NOMO-1 treated with dmso at 0.1 percent for 144 hours (cell line): ENCODE measurements around the gene ANGPTL2.

Experiments used
- DNase-seq: peaks from one replicate; lab custom pipeline; 2025; ENCODE audit not compliant: unreplicated experiment; lab: John Stamatoyannopoulos, UW

ANGPTL2 gene

GRCh38 chr9:127136880-127137639, 14.6 kb upstream of the ANGPTL2 start:
- no peak for DNase-seq

GRCh38 chr9:127136081-127136879, 13.8 kb upstream of the ANGPTL2 start:
- no peak for DNase-seq

- no peak for DNase-seq
These were observed 12.8 kb upstream of the ANGPTL2 start for GRCh38 chr9:127135056-127135745.

DNA sequence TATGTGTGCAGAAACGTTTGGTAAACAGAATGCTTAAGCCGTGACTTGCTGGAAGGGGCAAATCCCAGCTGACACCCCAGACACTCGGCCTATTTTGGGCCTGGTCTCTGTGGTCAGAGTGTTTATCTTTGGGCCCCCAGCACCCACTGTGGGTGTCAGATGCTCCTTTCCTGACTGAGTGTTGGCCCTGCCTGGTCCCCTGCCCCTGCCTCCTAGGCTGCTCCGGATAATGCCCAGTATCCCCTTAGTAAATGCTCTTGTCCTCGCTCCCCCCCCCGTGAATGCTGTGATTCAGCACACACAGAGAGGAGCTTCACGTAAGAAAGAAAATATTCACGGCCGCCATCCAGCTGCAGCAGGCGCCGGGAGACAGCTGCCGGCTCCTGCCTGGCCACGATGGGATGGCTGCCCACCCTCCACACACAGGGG, 11.3 kb upstream of the ANGPTL2 start:
- no peak for DNase-seq

DNA sequence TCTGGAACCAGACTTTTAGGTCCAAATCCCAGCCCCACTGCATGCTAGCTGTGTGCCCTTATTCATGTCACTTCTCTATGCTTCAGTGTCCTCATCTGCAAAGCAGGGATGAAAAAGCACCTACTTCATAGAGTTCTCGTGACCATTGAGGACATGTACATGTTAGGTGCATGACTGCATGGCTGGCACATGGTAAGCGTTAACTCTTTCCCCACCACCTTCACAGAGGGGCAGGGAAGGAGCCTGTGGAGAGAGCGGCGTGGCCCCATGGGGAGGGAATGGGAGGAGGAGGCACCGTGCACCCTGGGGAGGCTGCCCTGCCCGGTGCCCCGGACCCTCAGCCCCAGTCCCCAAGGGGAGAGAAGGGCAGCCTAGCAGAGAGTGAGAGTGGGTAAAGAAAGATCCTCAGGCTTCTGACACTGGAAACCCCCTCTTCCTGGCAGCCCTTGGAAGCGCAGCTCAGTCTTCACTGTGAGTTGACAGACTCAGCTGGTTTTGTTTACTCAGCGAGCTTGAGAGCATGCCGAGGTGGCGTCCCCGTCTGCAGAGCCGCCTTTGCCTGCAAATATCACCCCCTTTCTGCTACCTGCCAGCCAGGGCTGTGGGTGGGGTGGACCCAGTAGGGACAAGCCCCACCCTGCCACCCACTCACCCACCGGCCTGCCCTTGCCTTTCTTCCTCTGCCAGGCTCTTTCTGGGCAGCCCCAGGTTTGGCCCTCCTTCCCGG, 10.6 kb upstream of the ANGPTL2 start:
- no peak for DNase-seq

DNA sequence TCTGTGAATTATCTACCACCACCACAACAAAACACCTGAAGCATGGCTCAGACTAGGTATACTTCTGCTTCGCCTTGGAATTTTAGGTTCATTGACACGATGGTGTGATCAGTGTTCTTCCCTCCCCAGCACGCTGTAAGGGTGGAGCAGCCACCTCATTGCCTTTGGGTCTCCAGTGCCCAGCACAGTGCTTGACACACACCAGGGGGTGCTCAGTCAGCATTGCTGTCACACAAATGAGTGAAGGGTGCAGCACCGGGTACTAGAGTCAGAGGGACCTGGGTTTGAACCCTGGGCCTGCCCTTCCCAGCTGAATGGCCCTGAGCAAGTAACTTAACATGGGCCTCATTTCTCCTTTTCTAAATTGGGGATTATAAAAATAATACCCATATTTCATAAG, 9.9 kb upstream of the ANGPTL2 start:
- DNase-seq: no peak

GRCh38 chr9:127131871-127132270, 9.4 kb upstream of the ANGPTL2 start:
- DNase-seq: no peak

DNA sequence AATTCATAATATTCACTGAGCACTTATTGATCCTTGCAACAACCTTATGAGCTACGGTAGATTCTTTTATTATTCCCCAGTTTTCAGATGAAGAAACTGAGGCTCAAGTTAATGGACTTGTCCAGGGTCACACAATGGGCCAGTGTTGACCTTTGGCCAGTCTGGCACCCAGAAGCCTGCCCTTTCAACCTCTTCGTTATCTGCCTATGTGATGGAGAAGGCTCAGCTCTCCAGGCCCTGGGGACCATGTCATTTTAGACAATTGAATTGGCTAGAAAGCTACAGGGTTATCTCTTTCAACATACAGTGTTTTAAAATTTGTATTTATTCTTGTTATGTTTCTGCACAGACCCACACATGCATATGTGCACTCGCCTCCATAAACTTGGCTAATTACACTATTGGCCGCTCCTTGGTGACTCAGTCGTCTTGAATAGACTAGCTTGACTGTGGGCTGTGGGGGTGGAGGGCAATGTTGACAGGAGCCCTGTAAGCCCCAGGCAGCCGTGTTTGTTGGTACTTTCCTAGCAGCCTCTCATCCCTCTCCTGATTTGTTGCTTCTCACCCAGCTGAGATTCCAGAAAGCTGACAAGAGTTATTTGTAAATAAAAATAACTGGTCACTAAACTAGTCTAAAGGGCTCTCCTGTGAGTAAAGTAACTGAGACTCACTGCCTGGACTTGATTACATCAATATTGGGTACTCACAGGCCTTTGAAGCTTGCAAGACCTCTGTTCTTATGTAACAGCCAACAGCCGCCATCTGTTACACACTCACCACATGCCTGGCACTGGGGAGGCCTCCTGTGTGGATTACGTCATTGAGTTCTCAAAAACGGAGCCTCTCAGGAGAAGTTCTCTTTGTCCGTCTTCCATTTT, 8.5 kb upstream of the ANGPTL2 start:
- peak; percentile 80 for DNase-seq

DNA sequence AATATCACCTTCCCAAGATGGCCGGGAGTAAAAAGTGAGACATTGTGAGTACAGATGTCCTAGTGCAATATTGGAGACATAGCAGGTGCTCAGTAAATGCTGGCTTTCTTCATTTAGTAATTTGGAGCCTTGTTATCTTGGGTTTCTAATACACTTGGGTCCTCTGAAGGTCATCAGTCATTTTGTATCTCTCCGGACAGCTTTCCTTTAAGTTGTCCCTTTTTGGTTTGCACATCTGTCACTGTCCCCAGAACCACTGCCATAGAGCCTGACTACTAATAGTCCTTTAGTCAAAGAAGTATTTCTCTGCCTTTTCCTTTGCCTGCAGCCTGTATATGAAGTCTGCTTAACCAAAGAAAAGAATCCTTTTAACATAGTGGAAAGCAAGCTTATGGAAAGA, 7.8 kb upstream of the ANGPTL2 start:
- no peak for DNase-seq

DNA sequence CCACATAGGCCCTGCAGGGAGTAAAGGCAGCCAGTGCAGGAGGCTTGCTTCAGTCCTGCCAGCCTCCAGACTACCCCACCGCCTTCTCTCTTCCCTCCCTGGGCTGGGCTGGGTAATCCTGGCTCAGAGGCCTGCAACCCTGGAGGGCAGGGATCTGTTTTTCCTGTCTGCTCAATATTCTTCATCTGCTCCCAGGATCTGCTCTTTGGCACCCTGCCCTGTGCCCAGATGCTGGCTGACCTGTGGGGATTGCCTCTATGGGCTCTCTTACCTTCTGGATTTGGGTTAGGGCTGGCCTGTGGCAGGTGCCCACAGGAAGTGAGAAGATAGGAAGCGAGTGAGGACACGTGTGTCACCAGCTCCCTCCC, 7.3 kb upstream of the ANGPTL2 start:
- no peak for DNase-seq

- DNase-seq: no peak
These were observed 6.8 kb upstream of the ANGPTL2 start for GRCh38 chr9:127129073-127129717.

DNA sequence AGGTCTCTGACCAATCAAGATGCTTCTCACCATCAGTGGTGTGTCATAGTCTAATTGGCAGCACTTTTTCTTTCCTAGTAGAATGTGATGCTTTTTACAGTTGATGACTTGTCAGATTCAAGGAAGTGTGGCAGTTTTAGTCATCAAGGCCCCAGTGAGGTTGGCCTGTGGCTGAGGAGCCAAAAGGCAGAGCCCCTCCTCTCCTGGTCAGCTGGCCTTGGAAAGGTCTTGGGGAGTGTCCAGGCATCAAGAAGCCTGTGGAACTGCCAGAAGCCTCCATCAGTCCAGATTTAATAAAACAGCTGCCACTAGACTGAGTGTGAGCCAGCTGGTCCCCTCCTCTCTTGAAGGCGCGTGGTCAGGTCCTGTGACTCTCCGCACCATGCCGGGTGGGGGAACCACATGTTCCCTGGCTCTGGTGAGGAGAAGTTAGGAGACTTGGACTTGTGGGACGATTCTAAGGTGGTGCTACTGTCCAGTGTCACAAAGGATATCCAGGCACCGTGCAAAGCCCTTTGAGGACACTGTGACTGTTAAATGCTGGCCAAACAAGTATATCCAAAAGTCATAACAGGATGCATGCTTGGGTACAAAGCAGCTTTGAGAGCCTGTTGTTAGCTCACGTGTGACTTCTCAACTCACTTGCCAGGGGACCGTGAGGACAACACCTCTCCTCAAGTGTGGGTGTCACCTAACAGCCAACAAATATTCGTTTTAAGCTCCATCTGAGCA, 6.1 kb upstream of the ANGPTL2 start:
- DNase-seq: no peak

- no peak for DNase-seq
These were observed 4.5 kb upstream of the ANGPTL2 start for GRCh38 chr9:127126971-127127370.

DNA sequence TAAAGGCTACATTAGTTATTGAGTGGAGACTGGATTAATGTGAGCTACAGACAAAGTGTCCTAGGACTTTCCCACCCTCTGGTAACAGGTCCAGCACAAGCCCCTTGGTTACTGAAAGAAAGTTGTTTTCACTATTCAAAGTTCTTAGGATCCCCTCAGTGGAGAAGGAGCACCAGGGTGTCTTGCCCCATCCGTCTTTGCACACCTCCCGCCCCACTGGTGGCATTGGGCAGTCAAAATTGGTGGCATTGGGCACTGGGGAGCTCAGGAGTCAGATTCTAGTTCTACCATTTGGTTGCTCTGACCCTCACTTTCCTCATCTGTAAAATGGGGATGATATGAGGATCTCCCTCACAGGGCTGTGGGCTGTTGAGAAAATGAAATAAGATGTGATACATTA, 2.4 kb upstream of the ANGPTL2 start:
- DNase-seq: no peak

DNA sequence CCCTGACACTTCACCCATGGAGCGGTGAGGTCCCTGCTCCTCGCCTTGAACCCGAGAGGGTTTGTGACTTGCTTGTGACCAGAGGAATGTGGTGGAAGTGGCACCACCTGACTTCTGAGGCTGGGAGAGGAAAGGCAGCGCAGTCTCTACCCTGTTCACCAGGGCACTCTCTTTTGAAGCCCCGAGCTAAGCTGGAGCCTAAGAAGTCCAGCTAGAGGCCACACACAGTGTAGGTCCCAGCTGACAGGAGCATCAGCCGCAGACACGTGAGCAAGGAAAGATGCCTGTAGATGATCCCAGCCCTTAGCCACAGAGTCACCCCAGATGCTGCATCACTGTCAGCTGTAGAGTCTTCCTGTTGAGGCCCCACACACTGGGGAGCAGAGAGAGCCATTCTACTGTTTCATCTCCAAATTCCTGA, 1.7 kb upstream of the ANGPTL2 start:
- no peak for DNase-seq

GRCh38 chr9:127123064-127123890, 842 bp upstream of the ANGPTL2 start:
- no peak for DNase-seq

GRCh38 chr9:127121628-127122175, 733 bp downstream of the ANGPTL2 start:
- no peak for DNase-seq

DNA sequence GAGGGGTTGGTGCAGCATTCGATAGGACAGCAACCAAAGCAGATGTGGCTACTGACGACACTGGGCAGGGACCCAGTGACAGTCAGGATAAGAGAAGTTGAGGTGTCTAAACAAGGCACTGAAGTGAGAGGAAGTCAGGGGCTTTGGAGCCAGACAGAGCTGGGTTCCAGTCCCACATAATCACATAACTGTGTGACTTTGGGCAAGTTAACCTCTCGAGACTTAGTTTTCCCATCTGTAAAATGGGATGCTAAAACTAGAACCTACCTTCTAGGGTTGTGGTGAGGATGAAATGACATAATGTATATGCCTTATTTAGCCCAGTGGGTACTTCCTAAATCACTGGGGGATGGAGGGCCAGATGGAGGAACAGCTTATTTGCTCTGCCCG, 3.1 kb downstream of the ANGPTL2 start:
- DNase-seq: no peak
